Activated gamma-delta T cell treated with Interleukin-2 at 50 U/mL for 16 hours (primary cell): Measurements from ENCODE around the gene CWF19L2.
"Not testable (repeated sequence)": the region's sequence is repeated elsewhere in the genome, so short reads cannot be mapped to it uniquely, and the experiment has no call there.

ENCODE experiments used
- DNase-seq: peaks from one replicate; pipeline ENCODE4 v3.0.0-alpha.2; 2020

The CWF19L2 gene

DNA sequence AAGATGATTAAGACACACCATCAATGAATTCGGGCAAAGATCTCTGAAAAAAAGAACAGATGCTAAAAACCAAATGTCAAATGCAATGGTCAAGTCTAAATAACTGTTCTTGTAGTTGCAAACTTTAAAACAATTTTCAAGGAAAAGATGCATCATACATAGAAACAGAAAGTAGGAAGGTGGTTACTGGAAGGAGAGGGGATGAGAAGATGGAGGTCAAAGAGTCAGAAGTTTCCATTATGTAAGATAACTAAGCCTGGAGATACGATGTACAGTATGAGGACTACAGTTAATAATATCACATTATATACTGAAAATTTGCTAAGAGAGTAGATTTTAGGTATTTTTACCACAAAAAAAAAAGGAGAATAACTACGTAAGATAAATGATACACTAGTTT lies 27.1 kb downstream of the CWF19L2 start:
- DNase-seq: no peak

DNA sequence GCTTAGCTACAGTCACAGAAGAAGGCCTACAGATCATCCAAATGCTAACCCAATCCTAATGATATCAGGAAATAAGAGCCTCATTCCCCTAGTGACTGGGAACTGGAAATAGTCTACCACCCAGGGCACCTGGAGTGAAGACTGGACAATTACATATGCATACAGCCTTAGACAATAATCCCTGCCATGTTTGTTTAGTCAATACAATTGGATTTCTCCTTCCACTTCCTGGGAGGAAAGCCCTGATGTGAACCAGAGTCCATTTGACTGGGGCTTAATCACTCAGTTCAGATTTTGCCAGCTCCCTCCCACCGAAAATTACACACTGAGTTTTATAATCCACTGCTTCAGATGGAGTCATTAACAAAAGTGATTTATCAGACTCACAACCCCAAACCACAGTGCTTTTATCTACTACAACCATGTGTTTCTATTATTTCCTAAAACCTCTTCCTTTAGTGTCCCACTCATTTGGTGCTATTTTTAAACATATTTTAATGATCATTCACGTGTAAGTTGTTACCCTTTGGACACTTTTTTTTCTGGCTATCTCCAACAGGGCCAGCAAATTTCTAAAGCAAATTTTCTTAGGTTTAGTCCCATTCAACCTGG lies 29.9 kb downstream of the CWF19L2 start:
- DNase-seq: no peak

DNA sequence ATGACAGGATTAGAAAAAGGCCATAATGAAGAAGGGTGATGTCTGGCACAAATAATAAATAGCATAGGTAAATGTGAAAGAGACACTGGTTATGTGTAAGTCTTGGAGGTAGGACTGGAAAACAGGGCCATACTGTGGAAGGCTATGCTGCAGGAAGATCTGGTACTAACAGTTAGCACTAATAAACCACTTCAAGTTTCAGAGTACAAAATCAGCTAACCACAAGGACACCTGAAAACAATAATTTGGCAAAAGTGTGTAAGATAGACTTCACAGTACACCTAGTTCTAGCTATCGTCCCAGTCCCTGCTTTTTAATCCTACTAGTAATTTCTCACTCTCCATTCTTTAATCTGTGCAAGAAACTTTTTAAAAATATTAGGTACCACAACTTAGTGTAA lies 44.3 kb downstream of the CWF19L2 start:
- DNase-seq: no peak

DNA sequence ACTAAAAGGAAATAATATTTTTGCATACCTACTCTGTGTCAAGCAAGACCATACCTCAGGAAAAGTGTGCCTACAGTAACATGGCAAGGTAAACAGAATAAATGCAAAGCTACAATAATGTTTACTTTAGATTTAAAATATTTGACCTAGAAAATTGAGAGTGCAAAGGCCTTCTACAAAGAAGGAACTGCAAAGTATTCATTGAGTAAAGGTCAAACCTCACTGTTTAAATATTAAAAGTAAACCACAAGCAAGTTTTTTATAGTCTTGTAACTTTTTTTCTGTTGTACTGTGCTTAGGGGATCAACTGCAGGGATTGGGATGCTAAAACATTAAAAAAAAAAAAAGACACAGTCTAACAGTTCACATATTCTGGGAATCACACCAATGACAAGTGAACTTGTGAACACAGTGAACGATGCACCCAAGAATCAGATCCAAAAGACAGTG lies 48.8 kb downstream of the CWF19L2 start:
- no peak for DNase-seq

GRCh38 chr11:107405260-107405659 lies 52.4 kb downstream of the CWF19L2 start:
- DNase-seq: no peak

- not testable (repeated sequence) for DNase-seq
These were observed 56.5 kb downstream of the CWF19L2 start for GRCh38 chr11:107401131-107401530.

DNA sequence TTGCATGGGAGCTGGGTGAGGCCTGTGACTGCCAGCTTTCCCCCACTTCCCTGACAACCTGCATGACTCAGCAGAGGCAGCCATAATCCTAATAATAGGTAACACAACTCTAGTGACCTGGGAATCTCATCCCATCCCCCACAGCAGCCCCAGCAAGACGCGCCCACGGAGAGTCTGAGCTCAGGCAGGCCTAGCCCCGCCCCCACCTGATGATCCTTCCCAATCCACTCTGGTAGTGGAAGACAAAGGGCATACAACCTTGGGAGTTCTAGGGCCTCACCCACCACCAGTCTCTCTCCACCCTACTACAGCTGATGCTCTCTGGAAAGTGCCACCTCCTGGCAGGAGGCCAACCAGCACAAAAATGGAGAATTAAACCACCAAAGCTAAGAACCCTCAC lies 60.3 kb downstream of the CWF19L2 start:
- DNase-seq: no peak

- DNase-seq: no peak
These were observed 65.0 kb downstream of the CWF19L2 start for GRCh38 chr11:107392611-107393010.

DNA sequence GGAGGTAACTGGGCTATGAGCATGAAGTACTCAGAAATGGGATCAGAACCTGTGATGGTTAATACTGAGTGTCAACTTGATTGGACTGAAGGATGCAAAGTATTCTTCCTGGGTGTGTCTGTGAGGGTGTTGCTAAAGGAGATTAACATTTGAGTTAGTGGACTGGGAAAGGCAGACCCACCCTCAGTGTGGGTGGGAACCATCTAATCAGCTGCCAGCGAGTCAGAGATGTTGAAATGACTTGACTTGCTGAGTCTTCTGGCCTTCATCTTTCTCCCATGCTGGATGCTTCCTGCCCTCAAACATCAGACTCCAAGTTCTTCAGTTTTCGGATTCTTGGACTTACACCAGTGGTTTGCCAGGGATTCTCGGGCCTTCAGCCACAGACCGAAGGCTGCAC lies 66.9 kb downstream of the CWF19L2 start:
- not testable (repeated sequence) for DNase-seq

DNA sequence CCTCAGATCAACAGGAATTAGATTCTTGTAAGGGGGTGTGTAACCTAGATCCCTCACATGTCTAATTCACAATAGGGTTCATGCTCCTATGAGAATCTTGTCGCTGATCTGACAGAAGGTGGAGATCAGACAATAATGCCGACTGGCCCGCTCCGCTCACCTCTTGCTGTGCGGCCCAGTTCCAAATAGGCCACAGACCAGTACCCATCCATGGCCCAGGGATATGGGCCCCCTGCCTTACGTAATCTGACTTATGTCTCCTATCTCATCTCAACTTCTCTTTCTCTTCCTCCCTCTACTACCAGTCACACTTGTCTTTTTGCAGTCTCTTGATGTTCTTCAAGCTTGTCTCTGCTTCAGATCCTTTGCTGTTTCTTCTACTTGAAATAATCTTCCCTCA lies 70.0 kb downstream of the CWF19L2 start:
- DNase-seq: no peak

DNA sequence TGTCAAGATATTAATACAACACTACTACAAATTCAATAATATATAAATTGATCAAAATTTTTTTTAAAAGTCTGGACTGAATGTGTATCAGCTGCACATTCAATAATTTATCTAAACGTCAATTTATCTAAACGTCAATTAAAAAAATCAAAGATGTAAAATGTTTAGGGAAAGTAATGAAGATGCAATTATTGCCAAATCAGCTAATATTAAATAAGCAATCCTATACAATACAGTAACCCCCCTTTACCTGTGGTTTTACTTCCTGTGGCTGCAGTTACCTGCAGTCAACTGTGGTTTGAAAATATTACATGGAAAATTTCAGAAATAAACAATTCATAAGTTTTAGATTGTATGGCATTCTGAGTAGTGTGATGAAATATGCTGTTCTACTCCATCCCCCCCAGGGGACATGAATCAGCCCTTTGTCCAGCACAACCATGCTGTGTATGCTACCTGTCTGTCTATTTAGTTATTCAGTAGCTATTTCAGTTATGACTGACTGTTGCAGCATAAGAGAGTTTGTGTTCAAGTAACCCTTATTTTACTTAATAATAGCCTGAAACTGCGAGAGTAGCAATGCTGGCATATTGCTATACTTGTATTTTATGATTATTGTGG lies 72.2 kb downstream of the CWF19L2 start:
- DNase-seq: no peak

- DNase-seq: no peak
These were observed 73.3 kb downstream of the CWF19L2 start for GRCh38 chr11:107384144-107384852.

- no peak for DNase-seq
These were observed 85.2 kb downstream of the CWF19L2 start for GRCh38 chr11:107372439-107372838.

DNA sequence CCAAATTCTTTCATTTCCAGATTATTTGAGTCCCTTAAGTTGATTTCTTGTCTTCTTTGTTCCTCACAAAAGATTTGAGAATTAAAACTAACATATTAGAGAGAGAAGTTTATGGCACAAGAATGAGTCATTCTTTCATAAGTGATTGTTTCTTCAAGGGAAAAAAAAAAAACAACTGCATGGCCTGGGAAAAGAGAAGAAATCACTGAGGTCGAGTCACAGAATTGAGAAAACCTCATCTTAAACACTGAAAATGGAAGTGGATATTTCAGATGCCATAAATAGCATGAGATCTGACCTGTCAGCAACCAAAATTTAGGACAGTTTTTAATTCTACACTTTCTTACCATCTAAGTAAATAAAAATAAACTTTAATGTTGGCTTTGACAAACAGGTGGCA lies 87.2 kb downstream of the CWF19L2 start:
- DNase-seq: no peak

DNA sequence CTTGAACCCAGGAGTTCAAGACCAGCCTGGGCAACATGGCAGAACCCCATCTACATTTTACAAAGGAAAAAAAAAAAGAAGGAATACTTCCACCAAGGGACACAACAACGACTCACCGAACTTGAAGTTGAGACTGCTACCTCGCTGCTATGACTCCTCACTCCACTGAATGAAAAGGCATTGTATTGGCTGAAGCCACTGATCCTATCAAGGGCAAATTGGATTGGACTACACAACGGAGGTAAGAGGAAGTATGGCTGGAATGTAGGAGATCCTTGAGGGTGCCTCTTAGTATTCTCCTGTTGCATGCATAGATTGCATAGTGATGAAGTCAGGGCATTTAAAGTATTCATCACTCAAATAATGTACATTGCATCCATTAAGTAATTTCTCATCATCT lies 97.9 kb downstream of the CWF19L2 start:
- DNase-seq: no peak

- no peak for DNase-seq
These were observed 99.7 kb downstream of the CWF19L2 start for GRCh38 chr11:107357877-107358276.

DNA sequence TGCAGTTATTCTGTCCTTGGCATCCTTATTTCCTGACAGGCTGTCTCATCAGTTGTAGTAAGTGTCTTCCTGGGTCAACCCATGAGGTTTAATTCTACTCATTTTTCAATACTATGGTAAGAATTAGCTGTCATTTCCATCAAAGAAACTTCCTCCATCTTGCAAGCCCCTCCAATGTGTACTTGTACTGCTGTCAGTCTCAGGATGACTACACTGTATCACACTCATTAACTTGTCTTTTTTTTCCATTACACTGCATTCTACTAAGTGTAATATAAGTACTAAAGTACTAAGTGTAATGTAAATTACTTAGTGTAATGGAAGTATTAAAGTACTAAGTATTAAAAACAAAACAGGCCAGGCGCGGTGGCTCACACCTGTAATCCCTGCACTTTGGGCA lies 102.8 kb downstream of the CWF19L2 start:
- no peak for DNase-seq

- DNase-seq: no peak
These were observed 119.7 kb downstream of the CWF19L2 start for GRCh38 chr11:107337917-107338316.

GRCh38 chr11:107331728-107332127 lies 125.9 kb downstream of the CWF19L2 start:
- DNase-seq: no peak

GRCh38 chr11:107329164-107329563 lies 128.5 kb downstream of the CWF19L2 start:
- no peak for DNase-seq

- no peak for DNase-seq
These were observed 141.2 kb downstream of the CWF19L2 start for GRCh38 chr11:107316426-107316825.

DNA sequence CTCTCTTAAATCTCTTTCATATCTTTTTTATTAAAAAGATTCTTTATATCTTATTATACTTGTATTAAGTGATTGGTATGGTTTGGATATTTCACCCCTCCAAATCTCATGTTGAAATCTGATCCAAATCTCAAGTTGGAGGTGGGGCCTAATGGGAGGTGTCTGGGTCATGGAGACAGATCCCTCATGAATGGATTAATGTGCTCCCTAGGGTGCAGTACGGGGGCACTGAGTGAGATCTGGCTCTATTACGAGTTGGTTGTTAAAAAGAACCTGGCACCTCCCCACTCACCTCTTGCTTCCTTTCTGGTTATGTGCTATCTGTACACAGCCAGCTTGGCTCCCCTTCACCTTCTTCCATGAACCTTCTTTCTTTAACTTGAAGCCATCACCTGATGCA lies 149.6 kb downstream of the CWF19L2 start:
- DNase-seq: no peak

DNA sequence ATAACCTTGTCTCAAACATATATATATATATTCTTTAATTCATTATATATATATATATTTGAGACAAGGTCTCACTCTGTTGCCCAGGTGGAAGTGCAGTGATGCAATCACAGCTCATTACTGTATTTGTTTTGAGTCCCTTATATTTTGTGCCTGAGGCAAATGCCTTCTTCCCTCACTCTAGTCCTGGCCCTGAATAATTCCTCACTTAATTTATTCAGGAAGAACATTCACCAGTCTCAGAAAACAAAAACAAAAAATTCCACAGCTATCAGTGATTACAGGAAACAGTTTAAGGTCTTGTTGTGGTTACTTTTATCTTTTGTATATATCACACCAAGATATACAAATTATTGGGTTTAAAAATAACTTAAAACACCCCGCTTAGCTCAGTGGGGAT lies 155.7 kb downstream of the CWF19L2 start:
- no peak for DNase-seq

GRCh38 chr11:107293677-107294344 lies 163.8 kb downstream of the CWF19L2 start:
- no peak for DNase-seq
